ENCODE results near the gene LARGE1.

- TF ChIP-seq POLR2A (IDR thresholded peaks at IDR 0.05; ENCODE audit: low read depth, low read length), result no peak
- no peak for TF ChIP-seq CTCF (conservative IDR thresholded peaks at IDR 0.05; ENCODE audit: low read depth, low read length)
- no peak for TF ChIP-seq MAFK (IDR thresholded peaks at IDR 0.05; ENCODE audit: low read depth, low read length)
- no peak for TF ChIP-seq MAZ (IDR thresholded peaks at IDR 0.05; ENCODE audit: borderline replicate concordance, low read depth, low read length)
- no peak for TF ChIP-seq RAD21 (IDR thresholded peaks at IDR 0.05; ENCODE audit: low read length)
- TF ChIP-seq MXI1 (IDR thresholded peaks at IDR 0.05; ENCODE audit: borderline replicate concordance, low read depth, low read length), result no peak
- no peak for TF ChIP-seq SMC3 (IDR thresholded peaks at IDR 0.05; ENCODE audit: low read depth, low read length)
- no peak for TF ChIP-seq RFX5 (IDR thresholded peaks at IDR 0.05; ENCODE audit: low read depth, low read length)
Observed at GRCh38 chr22:33656808-33657628, 263.3 kb downstream of the LARGE1 start.

Data from IMR-90 (cell line).